Liver (tissue), 3 donors: ENCODE results near the gene MAP2K6.

ENCODE experiments used
- CTCF ChIP-seq: fragments of 150-350 bp; IDR thresholded peaks from 2 replicates; pipeline ENCODE4 v1.5.1; 2017; ENCODE audit warnings: improper control_type of control experiment, low read depth, low read length; ENCODE audit not compliant: missing input control
- FOXA1 ChIP-seq: IDR thresholded peaks from 2 replicates; pipeline ENCODE4 v1.6.1; 2016; ENCODE audit warnings: antibody characterized with exemption
- GABPA ChIP-seq, 2 donors: IDR thresholded peaks in 1 of 2; conservative IDR thresholded peaks in 1 of 2; 2 replicates each; pipeline ENCODE4 v1.6.1; 2016; ENCODE audit warnings: antibody characterized with exemption in 2 of 2, mild to moderate bottlenecking in 1 of 2, moderate library complexity in 1 of 2
- JUND ChIP-seq, 2 donors: IDR thresholded peaks; 2 replicates each; pipeline ENCODE4 v1.6.1; 2016; ENCODE audit warnings: antibody characterized with exemption in 2 of 2
- MAX ChIP-seq: IDR thresholded peaks from 2 replicates; pipeline ENCODE4 v1.6.1; 2016; ENCODE audit warnings: antibody characterized with exemption
- donor health status: healthy.
- donor health status: healthy.

GRCh38 chr17:69434164-69434579, 19.7 kb downstream of the MAP2K6 start:
- TF ChIP-seq CTCF (no peak), GABPA (IDR thresholded peaks at IDR 0.05 in 1 of 2, conservative IDR thresholded peaks at IDR 0.05 in 1 of 2) (no peak), FOXA1 (no peak), MAX (no peak), JUND (IDR thresholded peaks at IDR 0.05) (no peak)
